Adrenal gland (tissue), 5 donors: ENCODE measurements around the gene C1orf174.

ENCODE experiments used
- CTCF ChIP-seq, 6 experiments: fragments of 450-650 bp in 4 of 6; fragments of 200-600 bp in 2 of 6; sonication (generic) in 1 of 6; IDR thresholded peaks; 1 replicate in 5 of 6; 2 replicates in 1 of 6; pipeline versions ENCODE4 v1.5.1 to v1.8.0; 2016 to 2021; ENCODE audit warnings: antibody characterized with exemption in 6 of 6, mild to moderate bottlenecking in 2 of 6, moderate library complexity in 1 of 6
- POLR2A ChIP-seq, 2 donors: fragments of 450-650 bp; IDR thresholded peaks; one replicate each; pipeline ENCODE4 v1.6.1; 2017; ENCODE audit warnings: antibody characterized with exemption in 2 of 2, mild to moderate bottlenecking in 2 of 2, moderate library complexity in 1 of 2
- donor health status: DM: no; HTN: no; CAD: no.

DNA sequence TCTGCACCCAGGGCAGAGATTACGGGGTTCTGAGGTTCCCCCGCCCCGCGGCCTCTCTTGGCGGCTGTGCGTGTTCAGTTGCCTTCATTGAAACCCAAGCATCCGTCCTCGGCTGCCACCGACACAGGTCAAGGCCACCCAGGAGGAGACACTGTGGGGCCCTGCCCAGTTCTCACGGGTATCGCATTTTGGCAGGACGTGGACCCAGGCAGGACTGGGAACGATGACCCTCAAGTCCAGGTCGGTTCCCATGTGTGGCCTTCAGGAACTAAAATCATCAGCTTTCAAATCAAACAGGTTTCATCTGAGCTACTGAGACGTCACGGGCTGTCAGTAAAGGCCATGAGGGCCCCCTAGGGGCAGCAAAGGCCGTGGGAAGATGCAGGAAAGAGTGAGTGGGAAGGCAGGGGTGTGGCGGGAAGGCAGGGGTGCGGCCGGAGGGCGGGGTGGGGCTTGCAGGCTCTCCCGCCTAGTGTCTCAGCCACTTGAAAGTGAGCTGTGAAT is 7.0 kb upstream of the C1orf174 start:
- TF ChIP-seq CTCF (IDR thresholded peaks at IDR 0.05) (no peak), POLR2A (IDR thresholded peaks at IDR 0.05) (no peak)
